H9 (cell line): ENCODE results near the gene TRMT10C. TPM values are rescaled to one million over a fixed set of nuclear protein-coding genes. Genes with fewer than 3 reads are reported as not detected.

Source experiments
- DNase-seq: peaks from one replicate; pipeline ENCODE4 v3.0.0-alpha.2; 2017
- H2AFZ ChIP-seq: one replicate; pipeline ENCODE4 v1.6.1; 2013; ENCODE audit warnings: mild to moderate bottlenecking, low read length, control low read depth, moderate library complexity
- H2AK5ac ChIP-seq: 2 replicates; pipeline ENCODE4 v1.6.1; 2013; ENCODE audit warnings: low read length, control low read depth, mixed read lengths; ENCODE audit not compliant: insufficient read length
- H2BK120ac ChIP-seq: one replicate; pipeline ENCODE4 v1.6.1; 2013; ENCODE audit warnings: low read depth, mild to moderate bottlenecking, low read length, control low read depth, inconsistent platforms; ENCODE audit not compliant: poor library complexity, severe bottlenecking
- H2BK12ac ChIP-seq: 2 replicates; pipeline ENCODE4 v1.6.1; 2013; ENCODE audit warnings: low read length, control low read depth, mixed read lengths, low read depth; ENCODE audit not compliant: insufficient read length
- H2BK15ac ChIP-seq: 2 replicates; pipeline ENCODE4 v1.6.1; 2013; ENCODE audit warnings: low read depth, low read length, control low read depth
- H2BK20ac ChIP-seq: one replicate; pipeline ENCODE4 v1.6.1; 2013; ENCODE audit warnings: low read depth, mild to moderate bottlenecking, low read length, control low read depth, inconsistent platforms; ENCODE audit not compliant: poor library complexity, severe bottlenecking
- H2BK5ac ChIP-seq: 2 replicates; pipeline ENCODE4 v1.6.1; 2013; ENCODE audit warnings: low read length, control low read depth, mixed read lengths; ENCODE audit not compliant: insufficient read length
- H3K14ac ChIP-seq: 2 replicates; pipeline ENCODE4 v1.6.1; 2013; ENCODE audit warnings: low read length, control low read depth; ENCODE audit not compliant: insufficient read depth
- H3K18ac ChIP-seq: 2 replicates; pipeline ENCODE4 v1.6.1; 2013; ENCODE audit warnings: low read depth, mild to moderate bottlenecking, mixed read lengths, low read length, control low read depth; ENCODE audit not compliant: insufficient read length
- H3K23ac ChIP-seq: 2 replicates; pipeline ENCODE4 v1.6.1; 2013; ENCODE audit warnings: low read length, control low read depth, mixed read lengths, low read depth; ENCODE audit not compliant: insufficient read length
- H3K23me2 ChIP-seq: 2 replicates; pipeline ENCODE4 v1.6.1; 2013; ENCODE audit warnings: low read depth, mild to moderate bottlenecking, mixed read lengths, low read length, control low read depth; ENCODE audit not compliant: insufficient read length, poor library complexity, severe bottlenecking
- H3K27ac ChIP-seq: 2 replicates; pipeline ENCODE4 v1.5.1; 2013; ENCODE audit warnings: low read length, control low read depth, mixed read lengths, low read depth; ENCODE audit not compliant: insufficient read length
- H3K27me3 ChIP-seq: 2 replicates; pipeline ENCODE4 v1.6.1; 2013; ENCODE audit warnings: low read length, control low read depth, inconsistent platforms; ENCODE audit not compliant: insufficient read depth
- H3K4ac ChIP-seq: 2 replicates; pipeline ENCODE4 v1.6.1; 2013; ENCODE audit warnings: low read depth, mild to moderate bottlenecking, control low read depth, inconsistent platforms, low read length, moderate library complexity
- H3K4me1 ChIP-seq: 2 replicates; pipeline ENCODE4 v1.6.1; 2013; ENCODE audit warnings: low read length, control low read depth, inconsistent platforms; ENCODE audit not compliant: insufficient read depth
- H3K4me2 ChIP-seq: 2 replicates; pipeline ENCODE4 v1.6.1; 2013; ENCODE audit warnings: low read length, control low read depth, mixed read lengths; ENCODE audit not compliant: insufficient read length, insufficient read depth
- H3K56ac ChIP-seq: 2 replicates; pipeline ENCODE4 v1.6.1; 2013; ENCODE audit warnings: low read depth, mild to moderate bottlenecking, mixed read lengths, low read length, control low read depth; ENCODE audit not compliant: insufficient read length
- H3K79me1 ChIP-seq: 2 replicates; pipeline ENCODE4 v1.6.1; 2013; ENCODE audit warnings: low read depth, mild to moderate bottlenecking, moderate library complexity, low read length, control low read depth, inconsistent platforms; ENCODE audit not compliant: insufficient read depth, poor library complexity, severe bottlenecking
- H3K79me2 ChIP-seq: 2 replicates; pipeline ENCODE4 v1.6.1; 2013; ENCODE audit warnings: low read length, control low read depth, inconsistent platforms; ENCODE audit not compliant: insufficient read depth
- H3K9ac ChIP-seq: 2 replicates; pipeline ENCODE4 v1.6.1; 2013; ENCODE audit warnings: low read length, control low read depth, mixed read lengths; ENCODE audit not compliant: insufficient read length; ENCODE audit errors: extremely low read depth
- H3K9me3 ChIP-seq: one replicate; pipeline ENCODE4 v1.6.1; 2013; ENCODE audit warnings: low read depth, low read length, inconsistent platforms; ENCODE audit not compliant: control insufficient read depth
- H3T11ph ChIP-seq: one replicate; pipeline ENCODE4 v1.6.1; 2013; ENCODE audit warnings: mild to moderate bottlenecking, low read length, control low read depth, inconsistent platforms
- H4K20me1 ChIP-seq: one replicate; pipeline ENCODE4 v1.6.1; 2013; ENCODE audit not compliant: control insufficient read depth, insufficient read length, insufficient read depth
- H4K5ac ChIP-seq: 2 replicates; pipeline ENCODE4 v1.6.1; 2013; ENCODE audit warnings: low read depth, mild to moderate bottlenecking, mixed read lengths, low read length, control low read depth; ENCODE audit not compliant: insufficient read length
- H4K8ac ChIP-seq: replicated peaks from 2 replicates; pipeline ENCODE4 v1.6.1; 2013; ENCODE audit warnings: low read length, control low read depth, mixed read lengths, low read depth; ENCODE audit not compliant: insufficient read length
- H4K91ac ChIP-seq: 2 replicates; pipeline ENCODE4 v1.6.1; 2013; ENCODE audit warnings: low read depth, mild to moderate bottlenecking, moderate library complexity, mixed read lengths, low read length, control low read depth; ENCODE audit not compliant: insufficient read length
- H3K27ac Mint-ChIP-seq, 3 experiments: 2 replicates in 2 of 3; 3 replicates in 1 of 3; pipeline ENCODE4 v1.8.0; 2020 to 2021; ENCODE audit warnings: mixed read lengths in 3 of 3, mild to moderate bottlenecking in 1 of 3, moderate library complexity in 1 of 3
- H3K27me3 Mint-ChIP-seq: 2 replicates; pipeline ENCODE4 v1.8.0; 2021; ENCODE audit warnings: low read depth, mild to moderate bottlenecking, moderate library complexity, mixed read lengths
- H3K36me3 Mint-ChIP-seq, 3 experiments: 2 replicates in 2 of 3; 3 replicates in 1 of 3; pipeline ENCODE4 v1.8.0; 2020 to 2021; ENCODE audit warnings: low read depth in 3 of 3, mixed read lengths in 3 of 3; ENCODE audit not compliant: insufficient read depth in 1 of 3
- H3K4me1 Mint-ChIP-seq, 2 experiments: 2 replicates each; pipeline ENCODE4 v1.8.0; 2020; ENCODE audit warnings: mixed read lengths in 2 of 2
- H3K4me3 Mint-ChIP-seq, 2 experiments: 2 replicates in 1 of 2; 3 replicates in 1 of 2; pipeline ENCODE4 v1.8.0; 2020 to 2021; ENCODE audit warnings: mild to moderate bottlenecking in 2 of 2, mixed read lengths in 2 of 2, moderate library complexity in 1 of 2
- H3K9me3 Mint-ChIP-seq, 2 experiments: 2 replicates in 1 of 2; 3 replicates in 1 of 2; pipeline ENCODE4 v1.8.0; 2020; ENCODE audit warnings: mild to moderate bottlenecking in 2 of 2, mixed read lengths in 2 of 2, moderate library complexity in 1 of 2
- CTCF ChIP-seq: fragments of 200-600 bp; sonication (generic); conservative IDR thresholded peaks from 3 replicates; pipeline ENCODE4 v1.8.0; 2021; ENCODE audit warnings: antibody characterized with exemption, mild to moderate bottlenecking
- WGBS: extraction: QIAGEN DNeasy Blood & Tissue Kit; methylation state at CpG from one replicate; pipeline ENCODE4 v1.1.7; 2013; ENCODE audit warnings: missing lambda C conversion rate, low lambda C conversion rate, mixed read lengths; ENCODE audit not compliant: insufficient read length; ENCODE audit errors: extremely low coverage; 5-methylcytosine and 5-hydroxymethylcytosine counted together
- total RNA-seq: library from RNA; stranded (reverse); gene quantifications from 2 replicates; pipeline ENCODE4 v1.2.1, GENCODE V29; 2021

The TRMT10C gene
- total RNA-seq, 1 experiment from 2014 or later = 53.6 TPM

DNA sequence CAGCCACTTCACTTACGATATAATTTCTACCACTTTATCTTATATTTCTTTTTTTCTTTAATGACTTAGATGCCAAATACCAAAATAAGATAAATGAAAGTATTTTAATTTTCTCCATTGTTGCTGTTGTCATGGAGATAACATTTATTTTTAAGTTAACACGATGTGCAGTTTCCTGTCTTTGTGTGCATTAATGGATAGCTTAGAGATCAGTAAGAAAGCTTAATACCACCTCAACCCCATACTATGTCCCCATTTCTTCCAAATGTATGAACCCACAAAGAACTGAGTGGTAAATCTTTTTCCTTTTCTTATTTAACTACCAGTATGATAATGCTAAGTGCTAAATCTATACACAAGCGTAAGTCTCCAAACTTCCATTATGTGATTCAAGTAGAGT is 29.4 kb downstream of the TRMT10C start:
- no peak overlapping the region for H3K4me3 Mint-ChIP-seq
- no CpG with 5 or more reads among the region's 3 CpGs for WGBS
- H3K4me1 Mint-ChIP-seq = no peaks in the 10 kb centered on the region

More for the DNA sequence above, 29.4 kb downstream of the TRMT10C start:
- H3K18ac ChIP-seq = no peak overlapping the region
- no peak overlapping the region for H3K4me2 ChIP-seq
- DNase-seq = no peak
- no peak overlapping the region for H2BK20ac ChIP-seq
- H2AK5ac ChIP-seq = no peak overlapping the region
- no peak overlapping the region for H2BK120ac ChIP-seq
- H3K4me1 ChIP-seq = no peaks in the 10 kb centered on the region
- Mint-ChIP-seq H3K27ac (no peak overlapping the region), H3K9me3 (no peaks in the 10 kb centered on the region), H3K27me3 (no peaks in the 10 kb centered on the region), H3K36me3 (peaks cover 8 to 86% (median 67%) of the 10 kb centered on the region in 3 experiments; a peak in 6 of 7 replicates)
- H2BK15ac ChIP-seq = no peak overlapping the region
- no peaks in the 10 kb centered on the region for H3K23me2 ChIP-seq
- H2AFZ ChIP-seq = no peak overlapping the region
- no peaks in the 10 kb centered on the region for H3K79me1 ChIP-seq
- H4K20me1 ChIP-seq = no peaks in the 10 kb centered on the region
- no peak overlapping the region for H3K56ac ChIP-seq
- no peak overlapping the region for H4K91ac ChIP-seq
- H3K14ac ChIP-seq = no peak overlapping the region
- H4K8ac ChIP-seq = no peak overlapping the region
- no peak overlapping the region for H3K27ac ChIP-seq
- H3K27me3 ChIP-seq = no peaks in the 10 kb centered on the region
- no peak overlapping the region for H2BK5ac ChIP-seq
- TF ChIP-seq CTCF = no peak
- H2BK12ac ChIP-seq = no peak overlapping the region
- no peaks in the 10 kb centered on the region for H3K79me2 ChIP-seq
- H3K23ac ChIP-seq = no peak overlapping the region
- no peak overlapping the region for H4K5ac ChIP-seq
- no peak overlapping the region for H3K9ac ChIP-seq
- no peaks in the 10 kb centered on the region for H3K9me3 ChIP-seq
- no peak overlapping the region for H3K4ac ChIP-seq
- no peak overlapping the region for H3T11ph ChIP-seq
